GM12878 (cell line): Measurements from ENCODE around the gene GALT. TPM values are rescaled to one million over a fixed set of nuclear protein-coding genes. Genes with fewer than 3 reads are reported as not detected.

Experiments
- ATAC-seq: fragments of 200-7000 bp; cut with Tn5 transposase; 3 replicates; pipeline ENCODE4 v1.9.1; 2020; ENCODE audit warnings: mild to moderate bottlenecking, moderate library complexity
- BruUV-seq: library from RNA; stranded (reverse); fragments of 400-500 nt; replicated peaks from 2 replicates; lab custom pipeline; 2021; lab: Mats Ljungman, UMichigan
- CTCF ChIA-PET: fragments of 300-600 bp; sonication (Branson Sonifier 250); formaldehyde crosslinking; extraction: SDS; loops from one replicate; lab custom pipeline; 2021; ENCODE audit warnings: inconsistent platforms; lab: Yijun Ruan, JAX
- POLR2A ChIA-PET: fragments of 350-600 bp; formaldehyde crosslinking; extraction: SDS; loops from one replicate; lab custom pipeline; 2021; ENCODE audit warnings: inconsistent platforms; lab: Charles Lee
- RAD21 ChIA-PET: fragments of 300-600 bp; sonication (Branson Sonifier 250); formaldehyde crosslinking; loops from one replicate; lab custom pipeline; 2023; ENCODE audit warnings: antibody characterized with exemption; ENCODE audit not compliant: unreplicated experiment; lab: Charles Lee
- SMC1A ChIA-PET: fragments of 300-600 bp; sonication (Branson Sonifier 250); formaldehyde crosslinking; loops from one replicate; lab custom pipeline; 2023; ENCODE audit not compliant: unreplicated experiment, uncharacterized antibody; lab: Charles Lee
- DNase-seq: peaks from one replicate; pipeline ENCODE4 v3.0.0-alpha.2; 2011; ENCODE audit warnings: low read depth, low spot score
- FAIRE-seq: peaks from 3 replicates; lab custom pipeline; 2011; peaks lifted over from hg19 to GRCh38; lab: Jason Lieb, UNC
- H2AFZ ChIP-seq: 2 replicates; pipeline ENCODE4 v1.6.0; 2011; ENCODE audit warnings: low read depth, low read length, control low read depth; ENCODE audit not compliant: control insufficient read depth
- H3K27ac ChIP-seq: 2 replicates; pipeline ENCODE4 v1.5.1; 2011; ENCODE audit warnings: control low read depth; ENCODE audit not compliant: control insufficient read depth, insufficient read depth
- H3K27me3 ChIP-seq, 2 experiments: replicated peaks in 1 of 2; 2 replicates each; pipeline versions ENCODE4 v1.6.0 to v1.6.1; 2011; ENCODE audit warnings: low read length in 1 of 2; ENCODE audit not compliant: control insufficient read depth in 2 of 2, insufficient read depth in 2 of 2
- H3K36me3 ChIP-seq, 2 experiments: 2 replicates each; pipeline ENCODE4 v1.5.1; 2011; ENCODE audit warnings: low read length in 1 of 2; ENCODE audit not compliant: control insufficient read depth in 2 of 2, insufficient read depth in 2 of 2
- H3K4me1 ChIP-seq: 2 replicates; pipeline ENCODE4 v1.6.1; 2011; ENCODE audit warnings: mild to moderate bottlenecking, low read length, moderate library complexity, mixed read lengths; ENCODE audit not compliant: control insufficient read depth, insufficient read depth
- H3K4me2 ChIP-seq: 2 replicates; pipeline ENCODE4 v1.6.0; 2011; ENCODE audit warnings: control low read depth; ENCODE audit not compliant: control insufficient read depth, insufficient read depth
- H3K4me3 ChIP-seq: fragments of 200-600 bp; sonication (generic); 2 replicates; pipeline ENCODE4 v1.5.1; 2016
- H3K79me2 ChIP-seq: 2 replicates; pipeline ENCODE4 v1.6.0; 2011; ENCODE audit warnings: low read length; ENCODE audit not compliant: control insufficient read depth, insufficient read depth
- H3K9ac ChIP-seq: 2 replicates; pipeline ENCODE4 v1.8.0; 2011; ENCODE audit warnings: low read length, control low read depth, mixed read lengths; ENCODE audit not compliant: control insufficient read depth, insufficient read depth
- H3K9me3 ChIP-seq: replicated peaks from 3 replicates; pipeline ENCODE4 v1.5.1; 2011; ENCODE audit warnings: mild to moderate bottlenecking, low read length; ENCODE audit not compliant: control insufficient read depth, insufficient read depth
- H4K20me1 ChIP-seq: 2 replicates; pipeline ENCODE4 v1.6.0; 2011; ENCODE audit not compliant: control insufficient read depth, insufficient read depth
- ASH2L ChIP-seq: fragments of 300-600, 200-600 bp; sonication (generic); IDR thresholded peaks from 2 replicates; pipeline ENCODE4 v1.6.1; 2017; ENCODE audit warnings: low read depth, mild to moderate bottlenecking, borderline replicate concordance
- ATF7 ChIP-seq: fragments of 450-650 bp; IDR thresholded peaks from 2 replicates; pipeline ENCODE4 v1.6.1; 2016; ENCODE audit warnings: low read depth, mild to moderate bottlenecking
- CBX3 ChIP-seq: fragments of 200-600 bp; sonication (generic); IDR thresholded peaks from 2 replicates; pipeline ENCODE4 v1.6.1; 2016; ENCODE audit warnings: low read depth, borderline replicate concordance
- E2F8 ChIP-seq: fragments of 450-650 bp; IDR thresholded peaks from 2 replicates; pipeline ENCODE4 v1.6.1; 2018; ENCODE audit warnings: mild to moderate bottlenecking, low read depth, moderate library complexity; ENCODE audit not compliant: partially characterized antibody
- EED ChIP-seq: sonication (generic); IDR thresholded peaks from 2 replicates; pipeline ENCODE4 v1.6.1; 2016; ENCODE audit warnings: antibody characterized with exemption, low read depth
- NR2F1 ChIP-seq: fragments of 450-650 bp; conservative IDR thresholded peaks from 2 replicates; pipeline ENCODE4 v1.6.1; 2017; ENCODE audit warnings: mild to moderate bottlenecking
- POU2F2 ChIP-seq: IDR thresholded peaks from 3 replicates; pipeline ENCODE4 v1.6.1; 2011; ENCODE audit warnings: low read depth, mild to moderate bottlenecking, low read length, borderline replicate concordance
- RAD21 ChIP-seq: IDR thresholded peaks from 2 replicates; pipeline ENCODE4 v1.6.1; 2011; ENCODE audit warnings: mild to moderate bottlenecking, low read depth, low read length, moderate library complexity; ENCODE audit not compliant: insufficient read depth
- SKIL ChIP-seq: fragments of 450-650 bp; IDR thresholded peaks from 2 replicates; pipeline ENCODE4 v1.6.1; 2017; ENCODE audit warnings: mild to moderate bottlenecking, low read depth, inconsistent platforms; ENCODE audit not compliant: poor library complexity, severe bottlenecking
- USF2 ChIP-seq: IDR thresholded peaks from 2 replicates; pipeline ENCODE4 v1.6.1; 2011; ENCODE audit warnings: low read depth, low read length, improper control_type of control experiment, borderline replicate concordance
- YBX1 ChIP-seq: fragments of 450-650 bp; IDR thresholded peaks from 2 replicates; pipeline ENCODE4 v1.6.1; 2016; ENCODE audit warnings: antibody characterized with exemption
- ZNF24 ChIP-seq: fragments of 450-650 bp; IDR thresholded peaks from 2 replicates; pipeline ENCODE4 v1.6.1; 2017; ENCODE audit warnings: antibody characterized with exemption, mild to moderate bottlenecking
- WGBS: methylation state at CpG from one replicate; pipeline ENCODE4 v1.1.6; 2016; ENCODE audit warnings: low lambda C conversion rate; ENCODE audit not compliant: insufficient replicate concordance, insufficient coverage; ENCODE audit errors: missing lambda C conversion rate; 5-methylcytosine and 5-hydroxymethylcytosine counted together
- in situ Hi-C: fragments of 300-500 bp; cut with MboI; formaldehyde crosslinking; loops from 9 replicates; pipeline ENCODE4 v1.14.3; 2018; ENCODE audit warnings: mixed read lengths
- intact Hi-C: fragments of 100-400 bp; cut with micrococcal nuclease; formaldehyde crosslinking; loops from one replicate; pipeline ENCODE4 v1.14.2; 2022; ENCODE audit not compliant: unreplicated experiment
- polyA plus RNA-seq, 11 experiments: library from polyadenylated mRNA; depleted of rRNA in 4 of 11; unstranded in 6 of 11; stranded (reverse) in 5 of 11; fragments of >200 nt; fragmentation: Nextera tagmentation in 4 of 11; fragmentation: Illumina TruSeq in 1 of 11; extraction: Ambion mirVana in 4 of 11; extraction: Trizol in 1 of 11; gene quantifications; 1 replicate in 1 of 11; 2 replicates in 10 of 11; pipeline versions ENCODE4 v1.2.1 to v1.2.3, GENCODE V29; 2011 to 2016; ENCODE audit warnings: inconsistent platforms in 2 of 11, missing spikeins in 2 of 11, low read depth in 1 of 11
- total RNA-seq, 4 experiments: library from RNA; depleted of rRNA in 3 of 4; stranded (reverse); fragments of >200 nt in 3 of 4; fragmentation: Illumina TruSeq in 1 of 4; extraction: Trizol in 1 of 4; gene quantifications; 2 replicates each; pipeline versions ENCODE4 v1.2.1 to v1.2.3, GENCODE V29; 2013 to 2021
- TF ChIP-seq, protein P1 (sequence below): fragments of 450-650 bp; IDR thresholded peaks from 2 replicates; pipeline ENCODE4 v1.6.1; 2017; ENCODE audit warnings: mild to moderate bottlenecking

Gene GALT
- total and polyA plus RNA-seq, 10 of the 15 experiments (the other 5 are each of a cell fraction or from before 2014, with no cell fraction given): 9.3 to 34.1 (median 26.9) TPM

DNA sequence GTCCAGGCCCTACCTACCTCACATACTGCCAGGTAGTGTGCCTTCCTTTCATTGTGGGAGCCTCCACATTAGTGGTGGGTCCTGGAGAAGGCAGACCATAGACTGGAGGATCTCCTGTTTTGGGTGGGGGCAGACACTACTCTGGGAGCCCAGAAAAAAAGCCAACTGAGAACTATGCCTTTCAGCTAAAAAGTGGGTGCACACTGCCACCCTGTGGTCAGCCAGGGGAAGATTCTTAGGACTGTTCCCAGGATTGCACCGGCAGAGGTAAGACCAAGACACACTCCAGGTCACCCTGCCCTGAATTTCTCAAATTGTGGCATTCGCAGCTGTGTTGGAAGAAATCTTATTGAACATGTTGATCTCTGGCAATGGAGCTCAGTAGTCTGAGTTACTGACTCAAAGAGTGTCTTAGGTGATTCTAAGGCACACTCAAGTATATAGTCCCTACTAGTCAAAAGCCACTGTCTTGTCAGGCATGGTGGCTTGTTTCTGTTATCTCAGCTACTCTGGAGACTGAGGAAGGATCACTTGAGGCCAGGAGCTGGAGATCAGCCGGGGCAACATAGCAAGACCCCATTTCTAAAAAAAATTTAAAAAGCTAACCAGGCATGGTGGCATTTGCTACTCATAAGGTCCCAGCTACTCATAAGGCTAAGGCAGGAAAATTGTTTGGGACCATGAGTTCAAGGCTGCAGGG, 12.5 kb upstream of the GALT start:
- intact Hi-C loops (loop anchor here (1.0 kb wide), 1 partner anchor 22 kb away; the partner anchor contains the start of gene RPP25L), in situ Hi-C loops (no loop called here)
- Histone ChIP-seq H3K27me3 (peaks cover 6 to 8% of the 10 kb centered on the region in 2 experiments; a peak in 3 of 4 replicates), H3K4me3 (no peak overlapping the region), H3K4me2 (no peak overlapping the region), H3K4me1 (peaks cover 4% of the 10 kb centered on the region), H4K20me1 (no peaks in the 10 kb centered on the region; the same call in none of the 2 replicates), H3K36me3 (peaks cover 2 to 6% of the 10 kb centered on the region in 2 experiments; a peak in 3 of 4 replicates), H3K79me2 (peaks cover 15% of the 10 kb centered on the region), H3K9me3 (no peaks in the 10 kb centered on the region), H2AFZ (no peak overlapping the region), H3K27ac (no peak overlapping the region), H3K9ac (no peak overlapping the region)
- ATAC-seq (peak; percentile 51), DNase-seq (no peak), FAIRE-seq (peak; percentile 76)
- ChIA-PET RAD21 (interaction anchor here (0.5 to 1.6 kb wide), 12 partner anchors 8 to 1020 kb away, joined by 3 to 8 read pairs (median 3); partner anchors contain the start of genes DCTN3 and GALT), CTCF (interaction anchor here (0.5 to 8.3 kb wide), 33 partner anchors 9 to 855 kb away, joined by 3 to 118 read pairs (median 4); partner anchors contain the start of genes DCTN3, GALT and RPP25L), SMC1A (interaction anchor here (0.7 to 2.6 kb wide), 15 partner anchors 8 to 257 kb away, joined by 3 to 13 read pairs (median 4); partner anchors contain the start of genes DCTN3, GALT, MYORG and RPP25L), POLR2A (interaction anchor here (1.1 kb wide), 1 partner anchor 14 kb away, joined by 4 read pairs; no protein-coding TSS in a partner anchor)
- WGBS: 0% methylated on average over 3 of the region's 3 CpGs
- no TSS peak for BruUV-seq
- TF ChIP-seq ATF7 (no peak), ZNF24 (no peak), EED (no peak), ASH2L (no peak), POU2F2 (no peak), USF2 (no peak), YBX1 (no peak), NR2F1 (no peak), SKIL (no peak), CBX3 (no peak), E2F8 (no peak), RAD21 (peak; percentile 80)
- TF ChIP-seq, protein P1, sequence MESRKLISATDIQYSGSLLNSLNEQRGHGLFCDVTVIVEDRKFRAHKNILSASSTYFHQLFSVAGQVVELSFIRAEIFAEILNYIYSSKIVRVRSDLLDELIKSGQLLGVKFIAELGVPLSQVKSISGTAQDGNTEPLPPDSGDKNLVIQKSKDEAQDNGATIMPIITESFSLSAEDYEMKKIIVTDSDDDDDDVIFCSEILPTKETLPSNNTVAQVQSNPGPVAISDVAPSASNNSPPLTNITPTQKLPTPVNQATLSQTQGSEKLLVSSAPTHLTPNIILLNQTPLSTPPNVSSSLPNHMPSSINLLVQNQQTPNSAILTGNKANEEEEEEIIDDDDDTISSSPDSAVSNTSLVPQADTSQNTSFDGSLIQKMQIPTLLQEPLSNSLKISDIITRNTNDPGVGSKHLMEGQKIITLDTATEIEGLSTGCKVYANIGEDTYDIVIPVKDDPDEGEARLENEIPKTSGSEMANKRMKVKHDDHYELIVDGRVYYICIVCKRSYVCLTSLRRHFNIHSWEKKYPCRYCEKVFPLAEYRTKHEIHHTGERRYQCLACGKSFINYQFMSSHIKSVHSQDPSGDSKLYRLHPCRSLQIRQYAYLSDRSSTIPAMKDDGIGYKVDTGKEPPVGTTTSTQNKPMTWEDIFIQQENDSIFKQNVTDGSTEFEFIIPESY: no peak
